ENCODE data around the gene CAMK2B.

Gene CAMK2B

DNA sequence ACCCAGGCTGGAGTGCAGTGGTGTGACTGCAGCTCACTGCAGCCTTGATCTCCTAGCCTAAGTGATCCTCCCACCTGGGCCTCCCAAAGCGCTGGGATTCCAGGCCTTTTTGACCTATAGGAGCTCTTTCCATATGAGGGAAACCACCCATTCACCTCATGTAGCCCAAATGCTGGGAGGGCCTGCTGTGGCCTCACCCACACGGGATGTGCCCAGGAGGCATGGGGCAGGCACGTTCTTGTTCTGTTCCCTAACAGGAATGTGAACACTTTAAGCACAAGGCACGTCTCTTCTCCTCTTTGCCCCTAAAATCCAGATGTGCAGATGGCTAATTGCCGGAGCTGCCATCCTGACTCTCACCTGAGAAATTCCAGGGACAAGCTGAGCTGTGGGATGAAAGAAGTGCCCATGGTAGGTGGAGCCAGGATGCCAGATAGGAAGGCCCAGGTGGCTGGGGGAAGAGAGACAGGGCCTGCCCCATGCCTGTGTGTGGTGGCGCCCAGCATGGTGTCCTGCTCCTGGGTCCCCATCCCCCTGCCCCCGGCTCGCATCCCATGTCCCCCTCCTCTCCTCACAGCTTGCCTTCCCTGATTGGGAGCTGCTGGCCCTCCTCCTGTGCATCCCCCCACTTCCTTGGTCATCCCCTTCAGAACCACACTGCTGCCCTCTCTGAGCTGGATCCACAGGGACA lies 17.3 kb downstream of the CAMK2B start:
- DNase-seq: peak; percentile 35

DNA sequence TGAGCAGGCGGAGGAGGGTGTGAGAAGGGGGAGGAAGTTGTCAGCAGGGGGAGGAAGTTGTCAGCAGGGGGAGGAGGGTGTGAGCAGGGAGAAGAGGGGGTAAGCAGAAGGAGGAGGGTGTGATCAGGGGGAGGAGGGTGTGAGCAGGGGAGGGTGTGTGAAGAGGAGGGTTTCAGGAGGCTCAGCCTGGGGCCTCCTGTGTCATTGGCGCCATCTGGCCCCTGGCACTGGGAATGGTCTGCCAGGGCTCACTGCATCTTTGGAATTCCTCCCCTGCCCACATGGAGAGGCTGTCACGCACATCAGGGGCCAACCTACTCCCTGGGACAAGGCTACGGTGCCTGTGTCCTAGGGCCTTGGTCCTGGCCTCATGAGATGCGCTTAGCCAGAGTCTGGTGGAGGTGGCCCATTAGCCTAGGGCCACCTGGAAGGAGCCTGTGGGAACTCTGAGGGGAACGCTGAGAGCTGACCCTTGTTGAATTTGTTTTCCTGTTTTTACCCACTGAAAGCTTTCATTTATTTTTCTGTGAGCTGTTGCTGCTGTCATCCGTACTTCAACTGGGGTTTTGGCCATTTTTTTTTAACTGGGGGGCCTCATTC lies 18.0 kb downstream of the CAMK2B start:
- peak; percentile 60 for DNase-seq

DNA sequence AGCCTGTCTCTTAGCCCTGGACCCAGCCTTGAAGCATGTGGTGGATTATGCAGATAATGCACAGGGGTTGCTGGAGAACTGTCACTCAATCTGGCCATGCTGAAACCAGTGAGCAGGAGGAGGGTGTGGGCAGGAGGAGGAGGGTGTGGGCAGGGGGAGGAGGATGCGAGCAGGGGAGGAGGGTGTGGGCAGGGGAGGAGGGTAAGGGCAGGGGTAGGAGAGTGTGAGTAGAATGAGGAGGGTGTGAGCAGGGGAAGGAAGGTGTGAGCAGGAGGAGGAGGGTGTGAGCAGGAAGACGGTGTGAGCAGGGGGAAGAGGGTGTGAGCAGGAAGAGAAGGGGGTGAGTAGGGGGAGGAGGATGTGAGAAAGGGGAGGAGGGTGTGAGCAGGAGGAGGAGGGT lies 18.8 kb downstream of the CAMK2B start:
- no peak for DNase-seq

DNA sequence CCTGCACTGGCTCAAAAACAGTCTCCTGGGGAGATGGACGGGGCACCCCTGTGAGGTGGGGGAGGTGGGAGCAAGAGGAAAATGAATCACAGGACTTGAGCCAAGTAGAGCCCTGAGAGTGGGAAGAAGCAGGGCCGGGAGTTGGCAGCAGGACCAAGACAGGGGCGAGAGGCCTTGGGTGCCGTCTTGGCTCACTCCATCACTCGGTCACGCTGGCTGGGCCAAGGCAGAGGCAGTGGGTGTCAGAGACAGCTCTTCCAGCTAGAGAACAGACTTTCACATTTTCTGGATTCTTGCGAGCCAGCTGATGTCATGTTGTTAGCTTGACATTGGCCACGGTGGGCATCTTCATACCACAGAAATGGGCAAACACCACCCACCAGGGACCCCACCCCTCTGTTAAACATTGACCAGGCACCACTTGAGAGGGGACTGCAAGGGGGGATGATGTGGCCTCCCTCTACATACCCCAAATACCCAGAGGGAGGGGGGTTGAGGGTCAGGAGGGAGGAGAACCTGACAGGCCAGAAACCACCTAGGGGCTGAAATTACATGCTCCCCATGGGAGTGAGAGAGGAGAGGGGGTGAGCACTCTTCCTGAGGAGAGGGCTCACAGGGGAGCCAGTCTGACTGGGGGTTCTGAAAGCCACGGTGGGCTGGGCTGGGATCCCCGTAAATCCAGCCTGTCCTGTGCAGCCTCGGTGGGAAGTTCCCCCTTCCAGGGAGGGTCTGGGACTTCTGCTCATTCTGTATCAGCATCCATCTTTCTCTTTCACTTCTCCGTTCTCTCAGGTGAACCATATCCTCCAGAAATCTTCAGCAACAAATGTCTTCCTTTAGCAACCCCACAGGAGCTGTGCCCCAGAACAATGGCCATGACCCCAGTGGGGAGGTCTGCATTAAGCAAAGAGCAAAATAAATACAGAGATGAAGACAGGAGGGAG lies 19.6 kb downstream of the CAMK2B start:
- DNase-seq: peak; percentile 46

DNA sequence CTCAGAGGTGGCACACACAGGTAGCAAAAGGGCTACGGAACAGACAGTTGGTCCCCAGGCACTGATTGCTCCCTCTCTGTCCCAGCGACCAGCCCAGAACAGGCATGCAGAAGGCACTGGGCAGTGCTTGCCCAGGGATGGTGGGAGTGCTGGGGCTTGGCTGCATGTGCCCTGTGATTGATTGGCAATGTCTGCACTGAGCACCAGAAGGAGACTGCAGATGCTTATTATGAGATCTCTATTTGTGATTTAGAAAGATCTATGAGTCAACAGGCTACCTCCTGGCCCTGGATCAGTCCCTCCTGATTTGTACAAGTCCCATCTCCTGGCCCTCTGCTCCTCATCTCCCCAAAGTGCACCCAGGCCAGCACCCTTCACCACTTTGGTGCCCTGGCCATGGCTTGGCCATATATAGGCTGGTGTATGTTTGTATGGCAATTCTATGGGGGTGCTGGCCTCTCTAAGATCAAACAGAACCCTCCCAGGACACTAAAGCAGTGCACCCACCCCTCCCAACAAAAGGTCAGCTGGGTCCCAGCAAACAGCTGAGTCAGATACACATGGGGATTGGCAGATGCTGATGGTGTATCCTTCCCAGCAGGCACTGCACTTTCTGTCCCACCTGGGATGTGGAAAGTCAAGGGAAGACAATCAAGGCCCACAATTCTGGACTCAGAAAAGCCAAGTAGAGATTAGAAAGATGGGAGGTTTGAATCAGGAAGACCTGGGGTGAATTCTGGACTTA lies 30.9 kb downstream of the CAMK2B start:
- peak; percentile 44 for DNase-seq

DNA sequence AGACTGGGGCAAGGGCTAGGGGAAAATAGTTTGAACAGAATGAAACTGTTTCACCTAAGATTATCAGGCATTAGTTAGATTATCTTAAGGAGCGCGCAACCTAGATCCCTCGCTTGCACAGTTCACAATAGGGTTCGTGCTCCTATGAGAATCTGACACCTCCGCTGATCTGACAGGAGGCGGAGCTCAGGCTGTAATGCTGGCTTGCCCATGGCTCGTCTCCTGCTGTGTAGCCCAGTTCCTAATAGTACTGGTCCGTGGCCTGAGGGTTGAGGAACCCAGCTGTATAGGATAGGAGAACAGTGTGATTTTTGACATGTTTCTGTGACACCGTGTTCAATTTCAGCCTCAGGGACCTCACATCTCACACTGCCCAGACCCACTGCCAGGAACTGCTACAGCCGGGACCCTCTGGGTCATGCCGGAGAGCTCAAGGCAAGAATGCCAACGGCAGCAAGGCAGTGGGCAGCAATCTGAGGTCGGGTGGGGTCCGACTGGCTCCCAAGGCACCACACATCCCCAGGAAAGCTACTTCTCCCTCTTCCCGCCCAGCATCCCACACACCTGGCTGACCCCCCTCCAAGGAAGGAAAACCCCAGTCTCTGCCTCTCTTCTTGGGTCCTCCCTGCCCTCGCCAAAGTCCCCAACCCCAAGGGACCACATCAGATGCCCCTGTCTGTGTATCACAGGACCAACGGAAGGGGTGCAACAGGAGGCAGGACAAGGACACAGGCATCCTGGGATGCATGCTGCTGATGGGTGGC lies 31.7 kb downstream of the CAMK2B start:
- peak; percentile 33 for DNase-seq

DNA sequence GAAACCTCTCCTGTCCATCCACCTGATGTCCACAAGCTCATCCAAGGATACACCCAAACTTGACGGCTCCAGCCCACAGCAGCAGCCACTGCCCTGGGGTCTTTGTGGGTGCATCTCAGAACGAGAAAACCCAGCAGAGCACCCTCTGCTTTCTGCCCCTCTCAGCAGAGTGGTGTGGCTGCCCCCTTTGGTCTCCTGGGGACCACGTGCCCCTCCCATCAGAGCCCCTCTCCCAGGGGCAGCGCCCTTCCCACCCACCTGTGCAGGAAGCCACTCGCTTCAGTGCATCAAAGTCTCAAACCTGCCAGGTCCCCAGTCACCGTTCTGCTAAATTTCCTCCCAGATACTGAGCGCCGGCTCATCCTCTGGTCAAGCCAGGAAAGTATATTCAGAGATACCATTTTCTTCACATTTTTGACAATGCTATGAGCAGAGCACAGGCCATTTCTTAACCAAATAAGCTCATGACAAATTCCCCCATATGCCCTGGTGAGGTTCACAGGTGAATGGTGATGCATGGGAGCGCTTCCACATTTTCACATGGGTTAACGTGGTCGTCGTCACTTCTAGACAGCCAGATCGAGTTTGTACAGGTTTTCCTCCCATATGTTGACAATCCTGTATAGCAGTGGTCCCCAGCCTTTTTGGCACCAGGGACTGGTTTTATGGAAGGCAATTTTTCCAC lies 32.4 kb downstream of the CAMK2B start:
- DNase-seq: peak; percentile 37

DNA sequence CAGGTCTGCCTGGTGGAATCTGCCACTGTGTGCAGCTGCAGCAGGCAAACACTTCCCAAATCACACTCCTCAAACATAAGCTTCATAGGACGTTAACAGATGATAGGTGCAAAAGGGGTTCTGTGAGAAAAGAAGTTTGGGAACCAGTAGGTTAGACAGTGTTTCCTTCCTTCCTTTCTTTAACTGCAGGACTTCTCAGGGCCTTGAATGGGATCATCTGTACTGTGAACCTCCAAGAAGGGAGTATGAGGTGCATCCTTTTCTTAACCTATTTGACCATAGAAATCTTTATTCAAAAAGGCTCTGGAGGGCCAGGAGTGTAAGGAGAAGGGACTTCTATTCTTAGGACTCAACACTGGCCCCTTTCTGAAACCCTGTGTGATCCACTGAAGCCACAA lies 33.0 kb downstream of the CAMK2B start:
- no peak for DNase-seq

DNA sequence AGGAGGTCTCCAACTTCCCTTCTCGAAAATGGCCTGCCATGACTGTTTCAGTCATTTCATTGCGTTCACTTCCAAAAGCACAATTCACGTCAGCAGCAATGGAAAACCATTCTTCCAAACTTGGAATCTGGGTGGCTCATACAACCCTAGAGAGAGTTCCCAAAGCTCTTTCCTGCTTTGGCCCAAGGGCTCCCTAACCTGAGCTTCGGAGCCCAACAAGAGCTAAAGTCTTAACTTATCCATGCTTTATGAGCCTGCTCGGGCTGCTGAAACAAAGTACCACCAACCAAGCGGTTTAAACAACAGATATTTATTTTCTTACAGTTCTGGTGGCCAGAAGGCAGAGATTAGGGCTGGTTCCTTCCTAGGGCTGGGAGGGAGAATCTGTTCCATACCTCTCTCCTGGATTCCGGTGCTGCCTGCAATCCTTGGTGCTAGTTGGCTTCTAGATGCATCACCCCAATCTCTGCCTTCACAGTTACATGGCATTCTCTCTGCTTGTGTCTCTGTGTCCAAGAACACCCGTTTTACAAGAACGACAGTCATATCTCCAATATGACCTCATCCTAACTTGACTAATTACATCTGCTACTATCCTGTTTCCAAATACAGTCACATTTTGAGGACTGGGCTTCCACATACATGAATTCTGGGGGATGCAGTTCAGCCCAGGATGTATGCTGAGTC lies 33.5 kb downstream of the CAMK2B start:
- DNase-seq: no peak

DNA sequence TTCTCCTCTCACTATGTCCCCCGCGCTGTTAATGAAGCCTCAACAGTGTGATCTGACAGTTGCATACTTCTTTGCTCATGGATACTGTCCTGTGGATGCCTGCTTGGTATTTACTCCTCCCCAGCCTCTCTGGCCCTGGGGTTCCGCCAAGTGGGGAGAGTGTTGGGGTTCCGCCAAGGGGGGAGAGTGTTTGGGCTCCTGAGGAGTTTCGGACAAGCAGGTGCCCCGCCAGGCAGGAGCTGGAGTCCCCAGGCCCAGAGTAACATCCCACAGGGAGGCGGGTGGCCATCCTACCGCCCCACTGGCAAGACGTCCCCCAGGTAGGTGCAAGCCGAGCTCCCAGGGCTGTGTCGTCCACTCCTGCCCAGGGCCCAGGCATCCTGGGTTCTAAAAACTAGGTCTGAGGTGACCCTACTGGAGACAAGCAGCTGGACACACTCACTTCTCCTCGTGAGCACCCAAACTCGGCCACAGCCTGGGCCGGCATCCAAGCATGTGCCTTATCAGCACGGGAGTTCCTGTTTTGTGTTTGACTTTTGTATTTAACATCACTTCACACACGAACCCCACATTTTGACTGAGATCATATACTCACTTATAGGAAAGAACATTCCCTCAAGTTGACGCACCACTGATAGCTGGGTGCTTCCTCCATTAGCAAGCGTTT lies 34.2 kb downstream of the CAMK2B start:
- peak; percentile 51 for DNase-seq

DNA sequence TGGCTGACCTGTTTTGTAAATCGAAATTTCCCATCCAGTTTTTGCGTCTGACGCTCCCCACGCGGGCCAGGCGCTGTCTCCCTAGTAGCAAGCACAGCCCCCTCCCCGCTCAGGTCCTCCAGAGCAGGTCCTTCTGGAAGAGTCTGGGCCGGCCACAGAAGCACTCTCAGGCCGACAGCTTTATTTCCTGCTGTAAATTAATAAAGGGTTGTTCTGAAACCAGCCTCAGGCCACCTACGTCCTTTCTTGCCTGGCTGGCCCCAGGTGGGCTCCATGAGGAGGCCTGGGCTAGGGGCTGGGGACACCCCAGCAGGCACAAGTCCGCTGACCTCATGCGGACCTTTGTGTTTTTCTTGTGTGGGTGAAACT lies 35.2 kb downstream of the CAMK2B start:
- no peak for DNase-seq

DNA sequence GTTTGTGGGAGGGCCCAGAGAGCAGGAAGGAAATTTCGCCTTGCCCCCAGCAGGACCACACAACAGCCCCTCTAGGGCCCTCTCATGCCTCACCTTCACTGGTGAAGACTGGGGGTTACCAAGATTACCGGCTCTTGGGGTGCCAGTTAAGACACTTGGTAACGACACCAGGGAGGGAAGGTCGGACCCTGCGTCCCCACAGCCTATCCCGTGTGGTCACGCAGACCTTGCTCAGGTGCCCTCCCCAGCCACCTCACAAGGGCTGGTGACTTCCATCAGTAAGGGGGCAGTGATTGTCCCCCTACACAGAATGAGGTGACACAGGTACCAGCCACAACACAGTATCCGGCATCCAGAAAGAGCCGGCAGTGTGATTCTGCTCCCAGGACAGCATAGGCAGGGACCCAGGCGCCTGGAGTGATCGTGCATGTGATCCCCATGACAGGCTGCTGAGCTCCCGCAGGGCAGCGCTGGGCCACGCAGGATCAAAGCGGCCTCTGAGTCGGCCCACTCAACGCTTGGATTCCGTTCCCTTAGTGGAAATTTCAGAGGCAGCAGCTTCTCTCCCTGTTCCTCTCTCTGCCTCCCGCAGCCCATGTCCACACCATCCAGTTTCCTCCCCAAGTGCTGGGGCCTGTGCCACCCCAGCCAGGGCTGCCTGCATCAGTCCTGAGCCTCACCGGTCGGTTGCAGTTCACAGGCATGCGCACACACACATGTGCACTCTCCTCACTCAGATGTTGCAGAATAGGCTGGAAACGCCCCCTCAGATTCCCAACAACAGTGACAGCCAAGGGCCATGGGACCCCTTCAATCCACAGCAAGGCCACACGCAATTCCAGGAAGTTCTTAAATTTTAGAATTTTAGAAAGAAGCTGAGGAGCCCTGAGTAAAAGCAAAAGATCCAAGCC lies 35.8 kb downstream of the CAMK2B start:
- peak; percentile 46 for DNase-seq

DNA sequence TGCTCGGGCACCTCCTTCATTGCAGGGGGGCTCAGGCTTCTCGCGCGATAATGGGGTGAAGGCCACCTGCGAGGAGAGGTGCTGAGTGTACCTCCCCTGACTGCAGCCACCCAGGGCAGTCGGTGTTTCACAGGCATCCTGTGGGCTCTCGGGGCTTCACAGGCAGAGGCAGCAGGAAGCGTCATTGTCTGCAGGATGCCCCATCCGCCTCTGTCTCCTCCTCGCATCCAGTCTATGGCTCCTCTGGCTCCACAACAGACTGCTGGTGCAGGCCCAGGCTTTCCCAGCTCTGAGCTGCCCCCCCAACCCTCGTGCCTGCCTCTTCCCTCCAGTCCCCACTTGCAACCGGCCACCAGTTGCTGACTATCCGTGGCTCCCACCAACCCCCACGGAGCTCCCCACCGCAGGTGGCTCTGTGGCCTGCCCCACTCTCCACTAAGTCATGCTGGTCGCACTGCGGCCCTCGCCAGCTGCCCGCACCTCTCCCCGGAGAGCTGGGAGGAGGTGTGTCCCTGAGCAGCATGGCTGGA lies 36.5 kb downstream of the CAMK2B start:
- DNase-seq: no peak

DNA sequence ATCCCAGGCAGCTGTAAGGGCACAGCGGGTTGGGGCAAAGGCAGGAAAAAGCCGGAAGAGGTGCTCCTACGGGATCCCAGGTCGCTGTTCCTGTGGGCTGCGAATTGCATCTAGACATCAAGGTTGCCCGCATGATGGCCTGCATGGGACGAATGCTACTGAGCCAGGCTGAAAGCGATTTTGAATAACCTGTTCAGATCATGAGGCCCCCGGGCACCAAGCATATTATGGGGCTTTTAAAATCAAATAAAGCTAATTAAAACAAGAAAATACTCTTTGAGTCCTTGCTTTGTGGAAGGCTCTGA lies 37.1 kb downstream of the CAMK2B start:
- DNase-seq: no peak

DNA sequence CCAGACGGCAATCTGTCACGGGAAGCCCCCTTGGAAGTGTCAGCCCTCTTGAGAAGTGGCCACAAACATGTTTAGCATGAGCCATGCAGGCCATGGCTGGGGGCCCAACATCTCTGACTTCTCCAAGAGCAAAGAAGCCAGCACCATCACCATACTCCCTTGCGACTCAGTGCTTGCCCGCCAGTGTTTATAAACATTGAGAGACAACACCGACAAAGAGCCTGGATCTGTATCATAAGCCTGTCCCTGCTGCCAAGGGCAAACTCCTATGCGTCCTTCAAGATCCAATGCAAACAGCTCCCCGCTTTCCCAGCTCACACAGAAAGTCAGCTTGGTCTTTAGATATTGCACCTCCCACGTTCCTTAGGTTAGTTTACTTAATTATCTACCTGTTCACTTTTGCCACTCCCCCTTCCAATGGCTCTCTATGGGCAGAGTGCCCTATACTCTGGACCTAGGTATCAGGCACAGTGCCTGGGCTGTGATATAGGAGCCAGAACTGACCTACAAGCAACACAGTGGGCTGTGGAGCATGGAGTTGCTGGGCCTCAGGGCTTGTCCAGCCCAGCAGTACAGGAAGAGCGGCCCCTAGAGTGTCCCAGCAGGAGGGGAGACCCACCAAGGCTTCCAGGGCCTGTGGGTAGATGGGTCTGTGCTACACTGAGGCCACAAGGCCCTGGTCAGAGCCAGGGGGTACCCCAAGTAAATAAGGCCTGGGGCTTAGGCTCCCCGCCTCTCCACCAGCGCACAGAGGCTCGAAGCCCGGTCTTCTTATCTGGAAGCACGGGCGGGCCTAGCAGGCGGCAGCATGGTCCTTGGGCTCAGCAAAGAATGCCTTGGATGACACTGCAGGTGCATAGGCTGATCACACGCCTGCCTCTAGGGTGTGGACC lies 37.7 kb downstream of the CAMK2B start:
- peak; percentile 38 for DNase-seq

DNA sequence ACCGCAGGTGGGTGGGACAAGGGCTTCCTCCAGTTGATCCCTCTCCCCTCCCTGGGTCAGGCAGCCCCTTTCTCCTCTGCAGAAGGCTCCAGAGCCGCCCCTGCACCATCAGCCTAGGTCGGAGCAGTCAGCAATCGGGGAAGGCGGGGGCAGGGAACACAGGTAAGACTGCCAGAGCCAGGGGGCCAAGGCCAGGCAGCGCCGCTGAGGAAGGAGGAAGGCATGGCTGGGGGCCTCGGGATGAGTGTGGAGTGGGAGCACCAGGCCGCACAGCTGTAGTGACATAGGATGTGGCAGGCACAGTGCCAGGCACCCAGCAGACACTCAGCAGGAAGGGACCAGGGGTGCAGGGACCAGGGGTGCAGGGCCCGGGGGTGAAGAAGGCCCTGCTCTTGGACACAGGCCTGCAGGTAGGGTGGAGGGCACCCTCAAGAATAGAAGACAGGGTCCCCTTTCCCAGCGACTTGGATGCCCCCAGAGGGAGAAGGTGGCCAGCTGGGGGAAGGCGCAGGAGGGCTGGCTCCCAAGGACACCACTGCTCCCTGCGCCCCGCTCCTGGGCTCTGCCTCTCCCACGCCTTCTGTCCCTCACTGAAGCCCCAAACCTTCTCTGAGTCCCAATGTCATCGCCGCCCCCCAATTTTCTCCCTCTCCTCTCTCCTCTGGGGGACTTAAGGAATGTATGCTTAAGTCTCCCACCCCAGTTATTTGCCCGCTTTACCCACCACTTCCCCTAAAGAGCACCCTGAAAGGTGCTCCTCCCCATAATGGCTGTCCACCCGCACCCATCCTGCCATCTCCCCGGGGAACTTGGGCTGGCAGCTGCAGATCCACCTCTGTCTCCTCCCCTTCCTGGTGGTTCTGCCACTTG lies 38.5 kb downstream of the CAMK2B start:
- peak; percentile 51 for DNase-seq

DNA sequence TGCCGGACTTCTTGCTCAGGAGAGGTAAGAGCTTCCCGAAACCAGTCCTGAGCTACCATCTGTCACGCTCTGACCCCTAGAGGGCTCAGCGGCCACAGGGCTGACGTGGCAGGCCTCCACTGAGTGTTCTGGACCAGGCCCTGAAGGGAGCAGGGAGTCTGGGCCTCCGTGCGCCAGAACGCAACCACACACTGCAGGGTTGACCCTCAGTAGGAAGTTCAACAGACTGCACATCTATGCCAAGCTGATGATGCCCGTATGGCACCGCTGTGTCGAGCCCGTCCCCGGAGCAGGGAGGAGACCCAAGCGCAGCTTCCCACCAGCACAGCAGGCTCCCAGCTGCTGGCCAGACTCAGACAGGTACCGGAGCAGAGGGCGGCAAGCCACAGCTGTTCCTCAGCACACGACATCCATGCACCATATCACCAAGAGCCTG lies 39.2 kb downstream of the CAMK2B start:
- peak; percentile 51 for DNase-seq
